ENCODE results near the gene FAM83F.

DNA sequence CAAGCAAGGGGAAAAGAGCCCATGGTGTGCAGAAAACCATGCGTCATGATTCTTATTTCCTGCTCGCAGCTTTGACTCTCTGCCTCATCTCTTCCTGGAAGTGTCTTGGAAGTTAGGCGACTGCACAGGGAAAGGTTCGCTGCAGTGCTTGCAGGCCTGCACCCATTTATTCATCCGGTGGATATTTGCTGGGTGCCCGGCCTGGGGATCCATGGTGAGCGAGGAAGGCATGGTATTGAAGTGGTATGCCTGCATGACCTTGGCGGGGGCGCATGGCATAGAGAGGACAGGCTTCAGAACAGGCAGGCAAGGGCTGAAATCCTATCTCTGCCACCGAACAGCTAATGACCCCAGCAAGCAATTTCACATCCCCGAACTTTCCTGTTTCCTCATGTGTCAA, 40.6 kb downstream of the FAM83F start:
- TF ChIP-seq, protein P1, sequence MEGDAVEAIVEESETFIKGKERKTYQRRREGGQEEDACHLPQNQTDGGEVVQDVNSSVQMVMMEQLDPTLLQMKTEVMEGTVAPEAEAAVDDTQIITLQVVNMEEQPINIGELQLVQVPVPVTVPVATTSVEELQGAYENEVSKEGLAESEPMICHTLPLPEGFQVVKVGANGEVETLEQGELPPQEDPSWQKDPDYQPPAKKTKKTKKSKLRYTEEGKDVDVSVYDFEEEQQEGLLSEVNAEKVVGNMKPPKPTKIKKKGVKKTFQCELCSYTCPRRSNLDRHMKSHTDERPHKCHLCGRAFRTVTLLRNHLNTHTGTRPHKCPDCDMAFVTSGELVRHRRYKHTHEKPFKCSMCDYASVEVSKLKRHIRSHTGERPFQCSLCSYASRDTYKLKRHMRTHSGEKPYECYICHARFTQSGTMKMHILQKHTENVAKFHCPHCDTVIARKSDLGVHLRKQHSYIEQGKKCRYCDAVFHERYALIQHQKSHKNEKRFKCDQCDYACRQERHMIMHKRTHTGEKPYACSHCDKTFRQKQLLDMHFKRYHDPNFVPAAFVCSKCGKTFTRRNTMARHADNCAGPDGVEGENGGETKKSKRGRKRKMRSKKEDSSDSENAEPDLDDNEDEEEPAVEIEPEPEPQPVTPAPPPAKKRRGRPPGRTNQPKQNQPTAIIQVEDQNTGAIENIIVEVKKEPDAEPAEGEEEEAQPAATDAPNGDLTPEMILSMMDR (IDR thresholded peaks at IDR 0.05): no peak
- no peak for TF ChIP-seq POLR2A (IDR thresholded peaks at IDR 0.05)
